ENCODE measurements around the gene DUSP1. TPM values are rescaled to one million over a fixed set of nuclear protein-coding genes. Genes with fewer than 3 reads are reported as not detected.

DUSP1 gene
- total RNA-seq, 1 experiment from 2014 or later, result 522 TPM

DNA sequence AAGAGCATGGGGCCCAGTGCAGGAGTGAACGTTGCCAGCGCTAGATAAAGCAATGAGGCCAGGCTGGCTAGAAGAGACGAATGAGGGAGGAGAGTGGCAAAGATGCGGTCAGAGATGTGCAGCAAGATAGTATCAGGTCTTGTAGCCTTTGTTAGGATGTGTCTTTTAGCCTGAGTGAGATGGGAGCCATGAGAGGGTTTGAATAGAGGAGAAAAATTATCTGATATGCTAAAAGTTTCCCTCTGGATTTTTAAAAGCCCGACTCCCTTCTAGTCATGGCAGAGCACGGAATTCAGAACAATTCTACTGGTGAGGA is 12.2 kb downstream of the DUSP1 start:
- Histone ChIP-seq H3K4me1 (ENCODE audit: insufficient read depth, low read length) (peaks cover 10% of the 10 kb centered on the region; the same call in 1 of the 2 replicates), H3K79me2 (ENCODE audit: low read length) (no peaks in the 10 kb centered on the region), H4K20me1 (ENCODE audit: low read length) (no peaks in the 10 kb centered on the region), H3F3A (ENCODE audit: low read length, unreplicated experiment) (no peaks in the 10 kb centered on the region), H3K9ac (ENCODE audit: low read length) (no peak overlapping the region), H3K4me2 (ENCODE audit: low read length) (no peak overlapping the region), H3K36me3 (ENCODE audit: low read depth, low read length) (no peaks in the 10 kb centered on the region), H3K9me3 (ENCODE audit: low read length) (0 out of 2 replicates have a peak, but pooled peaks cover 7% of the 10 kb centered on the region), H2AFZ (ENCODE audit: low read length) (no peak overlapping the region), H3K27me3 (ENCODE audit: low read length) (no peaks in the 10 kb centered on the region), H3K4me3 (ENCODE audit: low read length) (no peak overlapping the region), H3K9me2 (replicated peaks; ENCODE audit: low read length) (no peaks in the 10 kb centered on the region), H3K27ac (ENCODE audit: low read length) (no peak overlapping the region)
- intact Hi-C loops (cut with micrococcal nuclease), result no loop called here
- TF ChIP-seq EZH2 (IDR thresholded peaks at IDR 0.05; ENCODE audit: low read length, unreplicated experiment), result no peak
- TF ChIP-seq EZH2phosphoT487 (IDR thresholded peaks at IDR 0.05; ENCODE audit: borderline replicate concordance, low read length), result no peak
- TF ChIP-seq, protein P1, sequence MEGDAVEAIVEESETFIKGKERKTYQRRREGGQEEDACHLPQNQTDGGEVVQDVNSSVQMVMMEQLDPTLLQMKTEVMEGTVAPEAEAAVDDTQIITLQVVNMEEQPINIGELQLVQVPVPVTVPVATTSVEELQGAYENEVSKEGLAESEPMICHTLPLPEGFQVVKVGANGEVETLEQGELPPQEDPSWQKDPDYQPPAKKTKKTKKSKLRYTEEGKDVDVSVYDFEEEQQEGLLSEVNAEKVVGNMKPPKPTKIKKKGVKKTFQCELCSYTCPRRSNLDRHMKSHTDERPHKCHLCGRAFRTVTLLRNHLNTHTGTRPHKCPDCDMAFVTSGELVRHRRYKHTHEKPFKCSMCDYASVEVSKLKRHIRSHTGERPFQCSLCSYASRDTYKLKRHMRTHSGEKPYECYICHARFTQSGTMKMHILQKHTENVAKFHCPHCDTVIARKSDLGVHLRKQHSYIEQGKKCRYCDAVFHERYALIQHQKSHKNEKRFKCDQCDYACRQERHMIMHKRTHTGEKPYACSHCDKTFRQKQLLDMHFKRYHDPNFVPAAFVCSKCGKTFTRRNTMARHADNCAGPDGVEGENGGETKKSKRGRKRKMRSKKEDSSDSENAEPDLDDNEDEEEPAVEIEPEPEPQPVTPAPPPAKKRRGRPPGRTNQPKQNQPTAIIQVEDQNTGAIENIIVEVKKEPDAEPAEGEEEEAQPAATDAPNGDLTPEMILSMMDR (conservative IDR thresholded peaks at IDR 0.05; ENCODE audit: low read depth, low read length), result no peak
- no peak for ATAC-seq
- no TSS peak for BruUV-seq (replicated peaks)
- POLR2A ChIA-PET (ENCODE audit: unreplicated experiment), result no interaction called here
- DNase-seq, result no peak
- CTCF ChIA-PET, result no interaction called here

DNA sequence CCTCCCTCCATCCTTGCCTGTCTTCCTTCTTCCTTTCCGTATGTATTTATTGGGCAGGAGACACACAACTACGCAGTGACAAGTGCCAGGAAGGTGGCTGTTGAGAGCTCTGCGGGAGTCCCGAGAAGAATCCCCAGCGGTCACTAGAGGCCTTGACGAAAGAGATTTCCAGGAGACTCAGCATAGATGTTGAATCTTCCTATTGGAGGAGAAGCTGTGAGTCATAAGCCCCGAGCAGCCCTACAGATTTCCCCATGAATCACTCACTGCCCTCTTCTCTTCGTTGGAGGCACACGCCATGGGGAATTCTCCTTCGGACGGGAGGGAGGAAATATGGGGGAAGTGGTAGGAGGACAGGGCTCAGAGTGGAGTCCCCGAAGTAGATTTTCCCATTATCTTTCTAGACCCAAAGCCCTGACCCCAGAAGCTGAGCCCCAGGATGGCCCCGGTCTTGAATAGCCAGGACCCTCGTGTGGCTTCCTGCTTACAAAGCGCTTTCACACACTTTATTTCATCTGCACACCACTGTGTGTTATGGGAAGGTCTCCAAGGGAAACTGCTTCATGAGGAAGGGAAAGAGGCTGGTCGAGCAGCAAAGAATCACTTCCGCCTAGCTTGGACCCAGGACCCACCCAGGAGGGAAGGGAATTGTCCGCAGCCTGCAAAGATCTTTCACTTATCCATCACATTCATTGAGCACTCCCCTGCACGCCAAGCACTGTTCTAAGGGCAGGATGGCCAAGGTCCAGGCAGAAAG is 12.7 kb downstream of the DUSP1 start:
- Histone ChIP-seq H3K27ac (ENCODE audit: low read length) (peak overlapping the region; percentile 30), H3K36me3 (ENCODE audit: low read depth, low read length) (no peaks in the 10 kb centered on the region), H3K4me1 (ENCODE audit: insufficient read depth, low read length) (peaks cover 10% of the 10 kb centered on the region; the same call in 1 of the 2 replicates), H2AFZ (ENCODE audit: low read length) (0 out of 2 replicates have a peak overlapping the region, but pooled peaks have one; percentile 11), H3K9me2 (replicated peaks; ENCODE audit: low read length) (no peaks in the 10 kb centered on the region), H3F3A (ENCODE audit: low read length, unreplicated experiment) (no peaks in the 10 kb centered on the region), H4K20me1 (ENCODE audit: low read length) (no peaks in the 10 kb centered on the region), H3K4me2 (ENCODE audit: low read length) (peak overlapping the region; percentile 44), H3K27me3 (ENCODE audit: low read length) (no peaks in the 10 kb centered on the region), H3K9ac (ENCODE audit: low read length) (no peak overlapping the region), H3K4me3 (ENCODE audit: low read length) (no peak overlapping the region), H3K9me3 (ENCODE audit: low read length) (0 out of 2 replicates have a peak, but pooled peaks cover 7% of the 10 kb centered on the region), H3K79me2 (ENCODE audit: low read length) (no peaks in the 10 kb centered on the region)
- intact Hi-C loops (cut with micrococcal nuclease), result no loop called here
- peak; percentile 91 for ATAC-seq
- peak; percentile 73 for DNase-seq
- CTCF ChIA-PET, result no interaction called here
- no TSS peak for BruUV-seq (replicated peaks)
- POLR2A ChIA-PET (ENCODE audit: unreplicated experiment), result interaction anchor here (0.6 kb wide), 1 partner anchor 80 kb away, joined by 4 read pairs; no protein-coding TSS in a partner anchor
- no peak for TF ChIP-seq EZH2 (IDR thresholded peaks at IDR 0.05; ENCODE audit: low read length, unreplicated experiment)
- no peak for TF ChIP-seq EZH2phosphoT487 (IDR thresholded peaks at IDR 0.05; ENCODE audit: borderline replicate concordance, low read length)
- TF ChIP-seq, protein P1 (conservative IDR thresholded peaks at IDR 0.05; ENCODE audit: low read depth, low read length), result no peak

DNA sequence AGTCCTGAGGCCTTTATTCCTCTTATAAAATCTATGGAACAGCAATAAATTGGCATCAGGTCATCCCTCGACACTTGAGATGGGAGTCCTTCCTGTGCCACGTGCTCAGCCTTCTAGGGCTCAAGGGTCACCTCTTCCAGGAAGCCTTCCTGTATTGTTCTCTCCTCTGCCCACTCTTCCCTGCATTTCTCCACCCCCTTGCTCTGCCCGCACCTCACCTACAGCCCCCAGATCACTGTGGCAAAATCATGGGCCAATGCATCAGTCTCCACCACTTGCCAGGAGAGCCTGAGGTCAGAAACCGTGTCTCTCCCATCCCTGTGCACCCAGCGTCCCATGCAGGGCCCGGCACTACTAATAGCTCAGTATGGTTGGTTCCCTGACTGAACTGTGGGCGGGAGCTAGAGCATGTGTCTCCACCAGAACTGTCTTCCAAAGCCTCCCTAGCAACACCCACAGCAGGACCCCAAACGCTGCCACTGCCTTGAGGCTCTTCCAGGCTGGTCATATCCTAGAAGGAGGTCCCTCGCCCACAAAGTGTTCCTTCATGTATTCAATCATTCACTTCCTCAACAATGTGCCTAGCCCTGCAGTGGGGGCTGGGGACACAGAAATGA is 13.5 kb downstream of the DUSP1 start:
- ChIA-PET CTCF (no interaction called here), POLR2A (ENCODE audit: unreplicated experiment) (no interaction called here)
- no TSS peak for BruUV-seq (replicated peaks)
- ATAC-seq, result no peak
- no peak for DNase-seq
- H3K36me3 ChIP-seq (ENCODE audit: low read depth, low read length), result no peaks in the 10 kb centered on the region
- no peaks in the 10 kb centered on the region for H3K9me2 ChIP-seq (replicated peaks; ENCODE audit: low read length)
- H3K4me3 ChIP-seq (ENCODE audit: low read length), result no peak overlapping the region
- H3K27me3 ChIP-seq (ENCODE audit: low read length), result no peaks in the 10 kb centered on the region
- peaks cover 10% of the 10 kb centered on the region; the same call in 1 of the 2 replicates for H3K4me1 ChIP-seq (ENCODE audit: insufficient read depth, low read length)
- 0 out of 2 replicates have a peak overlapping the region, but pooled peaks have one; percentile 11 for H2AFZ ChIP-seq (ENCODE audit: low read length)
- intact Hi-C loops (cut with micrococcal nuclease), result no loop called here
- peak overlapping the region; percentile 30 for H3K27ac ChIP-seq (ENCODE audit: low read length)
- no peaks in the 10 kb centered on the region for H4K20me1 ChIP-seq (ENCODE audit: low read length)
- 0 out of 2 replicates have a peak, but pooled peaks cover 7% of the 10 kb centered on the region for H3K9me3 ChIP-seq (ENCODE audit: low read length)
- H3F3A ChIP-seq (ENCODE audit: low read length, unreplicated experiment), result no peaks in the 10 kb centered on the region
- TF ChIP-seq, protein P1 (conservative IDR thresholded peaks at IDR 0.05; ENCODE audit: low read depth, low read length), result no peak
- no peak for TF ChIP-seq EZH2phosphoT487 (IDR thresholded peaks at IDR 0.05; ENCODE audit: borderline replicate concordance, low read length)
- TF ChIP-seq EZH2 (IDR thresholded peaks at IDR 0.05; ENCODE audit: low read length, unreplicated experiment), result no peak
- no peak overlapping the region for H3K9ac ChIP-seq (ENCODE audit: low read length)
- no peaks in the 10 kb centered on the region for H3K79me2 ChIP-seq (ENCODE audit: low read length)
- H3K4me2 ChIP-seq (ENCODE audit: low read length), result peak overlapping the region; percentile 44

Measured in PC-3 (cell line).